Trophoblast cell (in vitro differentiated cells and primary cell): ENCODE measurements around the gene XNDC1N.

Source experiments
- DNase-seq, 2 donors: peaks; one replicate each; pipeline ENCODE4 v3.0.0-alpha.2; 2016
- H2AFZ ChIP-seq: 2 replicates; pipeline ENCODE4 v1.6.1; 2013; ENCODE audit warnings: low read length, moderate library complexity, mild to moderate bottlenecking; ENCODE audit not compliant: insufficient read depth, poor library complexity
- H2AK5ac ChIP-seq: 2 replicates; pipeline ENCODE4 v1.6.1; 2013; ENCODE audit warnings: mild to moderate bottlenecking, low read length
- H2BK120ac ChIP-seq: 2 replicates; pipeline ENCODE4 v1.6.1; 2013; ENCODE audit warnings: low read length, mild to moderate bottlenecking, moderate library complexity; ENCODE audit not compliant: insufficient read depth, poor library complexity
- H2BK12ac ChIP-seq: 2 replicates; pipeline ENCODE4 v1.6.1; 2013; ENCODE audit warnings: mild to moderate bottlenecking, low read length, moderate library complexity
- H2BK5ac ChIP-seq: 2 replicates; pipeline ENCODE4 v1.6.1; 2013; ENCODE audit warnings: low read length, low read depth, moderate library complexity, mild to moderate bottlenecking; ENCODE audit not compliant: poor library complexity
- H3K14ac ChIP-seq: 2 replicates; pipeline ENCODE4 v1.6.1; 2013; ENCODE audit warnings: mild to moderate bottlenecking, low read length
- H3K18ac ChIP-seq: 2 replicates; pipeline ENCODE4 v1.6.1; 2013; ENCODE audit warnings: mild to moderate bottlenecking, low read length
- H3K23ac ChIP-seq: 2 replicates; pipeline ENCODE4 v1.6.1; 2013; ENCODE audit warnings: low read length
- H3K27ac ChIP-seq: 2 replicates; pipeline ENCODE4 v1.5.1; 2013; ENCODE audit warnings: low read depth, mild to moderate bottlenecking, inconsistent platforms, low read length, moderate library complexity
- H3K27me3 ChIP-seq: 2 replicates; pipeline ENCODE4 v1.6.1; 2013; ENCODE audit warnings: inconsistent platforms, mild to moderate bottlenecking, low read length, moderate library complexity; ENCODE audit not compliant: insufficient read depth
- H3K36me3 ChIP-seq, 2 experiments: 1 replicate in 1 of 2; 2 replicates in 1 of 2; pipeline ENCODE4 v1.6.1; 2013; ENCODE audit warnings: low read length in 2 of 2, mild to moderate bottlenecking in 2 of 2, moderate library complexity in 1 of 2; ENCODE audit not compliant: insufficient read depth in 2 of 2, control insufficient read depth in 1 of 2
- H3K4ac ChIP-seq: 2 replicates; pipeline ENCODE4 v1.6.1; 2013; ENCODE audit warnings: low read depth, mild to moderate bottlenecking, low read length, moderate library complexity
- H3K4me1 ChIP-seq, 2 experiments: 1 replicate in 1 of 2; 2 replicates in 1 of 2; pipeline ENCODE4 v1.6.1; 2013; ENCODE audit warnings: low read length in 2 of 2, mild to moderate bottlenecking in 2 of 2, moderate library complexity in 1 of 2; ENCODE audit not compliant: insufficient read depth in 2 of 2, control insufficient read depth in 1 of 2
- H3K4me2 ChIP-seq: 2 replicates; pipeline ENCODE4 v1.6.1; 2013; ENCODE audit warnings: inconsistent platforms, mild to moderate bottlenecking, low read length, moderate library complexity
- H3K4me3 ChIP-seq: 2 replicates; pipeline ENCODE4 v1.5.1; 2013; ENCODE audit warnings: mild to moderate bottlenecking, low read depth, low read length, inconsistent platforms
- H3K79me1 ChIP-seq: one replicate; pipeline ENCODE4 v1.6.1; 2013; ENCODE audit warnings: low read length
- H3K79me2 ChIP-seq: 2 replicates; pipeline ENCODE4 v1.6.1; 2013; ENCODE audit warnings: low read length, mild to moderate bottlenecking; ENCODE audit not compliant: control insufficient read depth, insufficient read depth, poor library complexity
- H3K9ac ChIP-seq: 2 replicates; pipeline ENCODE4 v1.6.1; 2013; ENCODE audit warnings: mild to moderate bottlenecking, low read length
- H3K9me3 ChIP-seq: 2 replicates; pipeline ENCODE4 v1.6.1; 2013; ENCODE audit warnings: low read depth, mild to moderate bottlenecking, control low read depth, inconsistent platforms, low read length; ENCODE audit not compliant: insufficient read depth
- H4K12ac ChIP-seq: 2 replicates; pipeline ENCODE4 v1.6.1; 2013; ENCODE audit warnings: low read depth, mild to moderate bottlenecking, low read length, moderate library complexity
- H4K8ac ChIP-seq: 2 replicates; pipeline ENCODE4 v1.6.1; 2013; ENCODE audit warnings: low read depth, mild to moderate bottlenecking, low read length, moderate library complexity
- H4K91ac ChIP-seq: one replicate; pipeline ENCODE4 v1.6.1; 2013; ENCODE audit warnings: low read depth, mild to moderate bottlenecking, low read length, moderate library complexity
- WGBS: extraction: QIAGEN DNeasy Blood & Tissue Kit; methylation state at CpG from one replicate; pipeline ENCODE4 v1.1.7; 2013; ENCODE audit warnings: missing lambda C conversion rate; ENCODE audit not compliant: insufficient read length, insufficient coverage; ENCODE audit errors: extremely low coverage; 5-methylcytosine and 5-hydroxymethylcytosine counted together

The XNDC1N gene

DNA sequence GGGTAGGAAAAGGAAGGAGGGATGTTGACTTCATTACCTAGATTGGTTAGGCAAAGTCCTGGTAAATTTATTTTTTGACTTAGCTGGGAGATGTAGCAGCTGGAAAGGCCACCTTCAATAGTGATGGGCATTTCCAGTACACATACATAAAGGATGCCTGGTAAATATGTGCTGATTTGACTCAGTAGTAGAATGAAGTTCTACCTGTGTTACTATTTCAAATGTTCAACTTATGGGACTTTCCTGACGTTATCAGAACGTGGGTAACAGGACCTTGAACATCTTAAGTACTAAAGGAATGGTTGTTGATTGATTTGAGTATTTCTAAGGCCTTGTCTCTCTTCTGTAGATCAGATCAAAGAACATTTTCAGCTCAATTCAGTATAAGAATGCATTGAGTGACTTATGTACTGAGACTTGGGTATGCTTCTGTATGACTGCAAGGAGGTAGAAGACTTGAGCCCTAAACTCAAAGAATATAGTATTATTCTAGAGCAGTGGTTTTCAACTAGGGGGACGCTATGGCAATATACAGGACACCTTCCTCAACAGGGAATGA is 27.6 kb upstream of the XNDC1N start:
- Histone ChIP-seq H3K79me2 (no peaks in the 10 kb centered on the region), H4K8ac (no peak overlapping the region), H2AFZ (no peak overlapping the region), H3K4me1 (no peaks in the 10 kb centered on the region), H3K36me3 (peaks cover 3 to 6% of the 10 kb centered on the region in 2 experiments), H3K79me1 (no peaks in the 10 kb centered on the region), H3K4me2 (no peak overlapping the region), H3K27me3 (no peaks in the 10 kb centered on the region), H3K9ac (no peak overlapping the region), H2BK5ac (no peak overlapping the region), H2BK120ac (no peak overlapping the region), H4K12ac (no peak overlapping the region), H3K9me3 (peaks cover 2% of the 10 kb centered on the region), H3K27ac (no peak overlapping the region), H3K4ac (no peak overlapping the region), H2BK12ac (no peak overlapping the region), H3K18ac (no peak overlapping the region), H3K14ac (no peak overlapping the region), H3K4me3 (no peak overlapping the region), H2AK5ac (no peak overlapping the region), H3K23ac (no peak overlapping the region), H4K91ac (no peak overlapping the region)
- WGBS = no CpG with 5 or more reads among the region's 3 CpGs
- DNase-seq = no peak

DNA sequence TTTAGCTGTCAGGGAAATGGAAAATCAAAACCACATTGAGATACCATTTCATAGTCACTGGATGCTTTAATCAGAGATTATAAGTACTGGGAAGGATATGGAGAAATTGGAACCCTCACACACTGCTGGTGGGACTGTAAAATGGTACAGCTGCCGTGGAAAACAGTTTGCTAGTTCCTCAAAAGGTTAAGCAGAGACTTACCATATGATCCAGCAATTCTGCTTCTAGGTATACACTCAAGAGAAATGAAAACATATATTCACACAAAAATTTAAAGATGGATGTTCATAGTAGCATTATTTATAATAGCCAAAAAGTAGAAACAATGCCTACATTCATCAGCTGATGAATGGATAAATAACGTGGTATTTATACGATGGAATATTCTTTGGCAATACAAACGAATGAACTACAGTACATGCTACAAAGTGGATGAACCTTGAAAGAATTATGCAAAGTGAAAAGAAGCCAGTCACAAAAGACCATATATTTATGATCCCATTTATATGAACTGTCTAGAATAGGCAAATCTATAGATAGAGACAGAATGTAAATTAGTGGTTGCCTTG is 23.4 kb upstream of the XNDC1N start:
- Histone ChIP-seq H3K4me3 (no peak overlapping the region), H3K36me3 (no peaks in the 10 kb centered on the region), H2BK12ac (no peak overlapping the region), H3K23ac (no peak overlapping the region), H3K9me3 (no peaks in the 10 kb centered on the region), H3K14ac (no peak overlapping the region), H3K4ac (no peak overlapping the region), H3K79me2 (no peaks in the 10 kb centered on the region), H3K27me3 (no peaks in the 10 kb centered on the region), H3K9ac (no peak overlapping the region), H3K27ac (no peak overlapping the region), H4K12ac (no peak overlapping the region), H3K4me1 (peaks cover 3 to 12% of the 10 kb centered on the region in 2 experiments), H4K8ac (no peak overlapping the region), H2AFZ (no peak overlapping the region), H2BK120ac (no peak overlapping the region), H2AK5ac (no peak overlapping the region), H3K4me2 (no peak overlapping the region), H3K18ac (no peak overlapping the region), H4K91ac (no peak overlapping the region), H3K79me1 (no peaks in the 10 kb centered on the region), H2BK5ac (no peak overlapping the region)
- no CpG with 5 or more reads among the region's 4 CpGs for WGBS
- DNase-seq = no peak

DNA sequence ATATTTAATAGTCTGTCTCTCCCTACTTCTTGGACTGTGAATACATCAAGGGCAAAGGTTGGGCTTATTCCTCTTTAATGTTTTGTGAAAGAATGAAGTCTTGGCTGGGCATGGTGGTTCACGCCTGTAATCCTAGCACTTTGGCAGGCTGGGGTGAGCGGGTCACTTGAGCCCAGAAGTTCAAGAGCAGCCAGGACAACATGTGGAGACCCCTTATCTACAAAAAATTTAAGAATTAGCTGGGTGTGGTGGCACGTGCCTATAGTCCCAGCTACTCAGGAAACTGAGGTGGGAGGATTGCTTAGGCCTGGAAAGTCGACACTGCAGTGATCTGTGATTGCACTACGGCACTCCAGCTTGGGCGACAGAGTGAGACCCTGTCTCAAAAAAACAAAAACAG is 20.6 kb upstream of the XNDC1N start:
- Histone ChIP-seq H3K36me3 (no peaks in the 10 kb centered on the region), H3K79me2 (no peaks in the 10 kb centered on the region), H3K27me3 (no peaks in the 10 kb centered on the region), H4K91ac (no peak overlapping the region), H2AK5ac (no peak overlapping the region), H2BK120ac (no peak overlapping the region), H3K4me2 (no peak overlapping the region), H3K4me3 (no peak overlapping the region), H4K12ac (no peak overlapping the region), H3K9ac (no peak overlapping the region), H2AFZ (no peak overlapping the region), H3K4ac (peak overlapping the region; percentile 30), H3K23ac (no peak overlapping the region), H2BK12ac (no peak overlapping the region), H3K9me3 (no peaks in the 10 kb centered on the region), H2BK5ac (no peak overlapping the region), H4K8ac (no peak overlapping the region), H3K27ac (no peak overlapping the region), H3K14ac (no peak overlapping the region), H3K79me1 (peaks cover 5% of the 10 kb centered on the region), H3K18ac (no peak overlapping the region), H3K4me1 (peaks cover 9 to 19% of the 10 kb centered on the region in 2 experiments)
- DNase-seq = no peak
- WGBS = no CpG with 5 or more reads among the region's 6 CpGs

DNA sequence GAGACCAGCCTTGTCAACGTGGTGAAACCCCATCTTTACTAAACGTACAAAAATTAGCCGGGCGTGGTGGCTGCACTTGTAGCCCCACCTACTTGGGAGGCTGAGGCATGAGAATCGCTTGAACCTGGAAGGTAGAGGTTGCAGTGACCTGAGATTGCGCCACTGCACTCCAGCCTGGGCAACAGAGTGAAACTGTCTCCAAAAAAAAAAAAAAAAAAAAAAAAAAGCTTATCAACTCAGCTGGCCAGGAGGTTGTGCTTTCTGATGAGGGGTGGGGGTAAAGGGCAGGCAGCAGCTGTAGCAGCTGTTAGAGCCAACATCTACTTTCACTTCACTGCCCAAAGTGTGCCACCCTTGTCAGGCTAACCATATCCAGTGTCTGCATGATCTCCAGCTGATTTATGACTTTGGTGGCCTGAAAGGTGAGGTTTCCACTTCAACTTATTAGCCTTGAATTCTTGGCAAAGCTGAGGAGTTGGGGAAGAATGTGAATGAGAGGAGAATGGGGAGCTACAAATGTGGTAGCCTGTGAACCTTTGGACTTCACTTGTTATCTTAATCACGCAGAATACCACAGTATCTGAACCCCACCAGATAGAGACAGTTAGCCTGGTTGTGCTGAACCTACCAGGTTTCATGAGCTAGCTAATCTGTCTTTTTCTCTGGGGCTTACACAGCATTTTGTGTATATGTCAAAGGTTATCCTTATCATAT is 20.1 kb upstream of the XNDC1N start:
- Histone ChIP-seq H3K23ac (no peak overlapping the region), H4K91ac (no peak overlapping the region), H3K27ac (no peak overlapping the region), H2BK12ac (no peak overlapping the region), H3K4me3 (no peak overlapping the region), H3K14ac (no peak overlapping the region), H3K9ac (no peak overlapping the region), H3K27me3 (no peaks in the 10 kb centered on the region), H3K4me1 (peaks cover 9 to 19% of the 10 kb centered on the region in 2 experiments), H3K36me3 (no peaks in the 10 kb centered on the region), H4K8ac (no peak overlapping the region), H3K79me2 (no peaks in the 10 kb centered on the region), H3K79me1 (peaks cover 5% of the 10 kb centered on the region), H2BK120ac (no peak overlapping the region), H2AFZ (no peak overlapping the region), H3K9me3 (no peaks in the 10 kb centered on the region), H3K4ac (no peak overlapping the region), H4K12ac (no peak overlapping the region), H3K18ac (no peak overlapping the region), H2AK5ac (no peak overlapping the region), H3K4me2 (no peak overlapping the region), H2BK5ac (no peak overlapping the region)
- WGBS = no CpG with 5 or more reads among the region's 7 CpGs
- peak in 1 of 2 donors; percentile 23 for DNase-seq
